Activated T-cell treated with anti-CD3 and anti-CD28 coated beads, Interleukin-2, amount 50 U/mL, for 48 hours (primary cell): ENCODE results near the gene OR52A5.
"Not testable (repeated sequence)": the region's sequence is repeated elsewhere in the genome, so short reads cannot be mapped to it uniquely, and the experiment has no call there.

Experiments used
- DNase-seq, 2 experiments: peaks; one replicate each; pipeline ENCODE4 v3.0.0-alpha.2; 2020

Gene OR52A5

DNA sequence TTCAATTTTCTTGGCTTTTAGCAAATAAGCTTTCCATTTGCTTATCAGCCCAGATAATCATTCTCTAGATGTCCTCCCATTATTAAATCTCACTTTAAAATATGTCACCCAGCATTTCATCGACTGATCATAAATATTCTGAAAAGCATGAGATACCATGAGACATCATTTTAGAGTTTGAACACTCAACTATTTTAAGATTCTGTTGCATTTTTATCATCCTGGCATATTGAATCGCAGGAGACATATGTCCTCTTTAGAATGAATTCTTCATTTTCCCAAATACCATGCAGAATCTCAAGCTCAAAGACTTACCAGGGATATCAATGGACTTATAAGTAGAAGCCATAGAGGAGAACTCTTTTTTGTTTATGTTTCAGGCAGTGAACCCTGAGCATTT, at the start of gene OR52A5:
TSS of gene OR52A5 (minus strand) at position 361 of the 400 bp plus-strand sequence. CDS start 5,714 bp downstream, outside the sequence.
- DNase-seq = no peak

DNA sequence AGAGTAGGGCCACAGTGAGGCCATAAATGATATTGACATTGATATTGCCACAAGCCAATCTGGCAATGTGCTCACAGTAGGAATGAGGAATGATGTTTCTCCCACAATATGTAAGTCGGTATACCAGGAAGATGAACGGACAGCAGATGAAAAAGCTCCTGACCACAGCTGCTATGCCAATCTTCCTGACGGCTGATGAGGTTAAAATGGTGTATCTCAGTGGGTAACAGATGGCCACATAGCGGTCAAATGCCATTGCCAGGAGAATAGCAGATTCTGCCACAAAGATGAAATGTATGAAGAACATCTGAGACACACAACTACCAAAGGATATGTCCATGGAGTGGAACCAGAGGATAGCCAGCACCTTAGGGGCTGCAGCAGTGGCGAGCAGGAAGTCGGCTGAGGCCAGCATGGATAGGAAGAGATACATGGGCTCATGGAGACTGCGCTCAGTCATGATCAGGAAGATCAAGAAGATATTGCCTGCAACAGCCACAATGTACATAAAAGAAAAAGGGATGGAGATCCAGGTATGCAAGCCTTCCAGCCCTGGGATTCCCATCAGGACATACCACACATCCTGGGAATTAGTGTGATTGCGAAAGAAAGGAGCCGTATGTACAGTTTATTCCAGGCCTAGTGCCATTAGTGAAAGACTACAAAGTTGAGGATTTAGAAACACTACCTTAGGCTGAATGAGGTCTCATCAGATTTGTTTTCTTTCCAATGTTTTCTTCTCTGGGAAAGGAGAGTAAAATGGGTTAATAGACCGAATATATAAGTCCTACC, 40.1 kb upstream of the OR52A5 start:
- DNase-seq = no peak

DNA sequence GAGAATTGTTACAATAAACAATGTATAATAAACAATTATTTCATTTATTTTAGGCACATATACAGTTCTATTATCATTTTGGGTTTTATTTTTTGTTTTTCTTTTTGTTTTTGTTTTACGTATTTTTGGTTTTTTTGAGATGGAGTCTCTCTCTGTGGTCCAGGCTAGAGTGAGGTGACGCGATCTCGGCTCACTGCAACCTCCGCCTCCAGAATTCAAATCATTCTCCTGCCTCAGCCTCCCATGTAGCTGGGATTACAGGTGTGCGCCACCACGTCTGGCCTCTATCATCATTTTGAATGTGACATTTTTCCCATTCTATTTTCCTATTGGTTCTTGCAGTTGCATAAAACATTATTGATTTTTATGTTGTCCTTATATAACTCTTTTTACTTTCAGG, 36.8 kb upstream of the OR52A5 start:
- DNase-seq = no peak

DNA sequence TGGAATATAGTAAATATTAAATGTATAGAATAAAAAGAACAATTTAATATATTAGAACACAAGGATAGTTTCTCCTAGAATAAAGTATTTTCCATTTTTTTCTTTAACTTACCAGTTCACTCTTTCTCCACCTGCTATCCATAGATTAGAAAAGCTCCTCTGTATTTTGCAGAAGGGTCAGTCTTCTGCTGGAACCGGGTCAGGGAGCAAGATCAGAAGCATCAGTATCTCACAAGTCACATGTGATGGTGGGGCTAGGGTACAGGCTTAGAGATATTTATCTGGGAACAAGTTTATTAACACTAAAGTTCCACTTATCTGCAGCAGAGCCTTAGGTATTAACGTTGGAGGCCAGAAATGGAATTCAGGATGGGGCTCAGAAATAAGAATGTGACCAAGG, 33.7 kb upstream of the OR52A5 start:
- DNase-seq = no peak

DNA sequence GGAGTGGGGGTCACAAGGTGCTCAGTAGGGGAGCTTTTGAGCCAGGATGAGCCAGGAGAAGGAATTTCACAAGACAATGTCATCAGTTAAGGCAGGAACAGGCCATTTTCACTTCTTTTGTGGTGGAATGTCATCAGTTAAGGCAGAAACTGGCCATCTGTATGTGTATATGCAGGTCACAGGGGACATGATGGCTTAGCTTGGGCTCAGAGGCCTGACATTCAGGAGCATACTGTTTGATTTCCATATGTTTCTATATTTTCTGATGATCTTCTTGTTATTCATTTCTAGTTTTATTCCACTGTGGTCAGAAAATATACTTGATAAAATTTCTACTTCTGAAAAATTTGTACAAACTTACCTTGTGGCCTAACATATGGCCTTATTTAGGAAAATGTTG, 27.7 kb upstream of the OR52A5 start:
- DNase-seq = not testable (repeated sequence)

DNA sequence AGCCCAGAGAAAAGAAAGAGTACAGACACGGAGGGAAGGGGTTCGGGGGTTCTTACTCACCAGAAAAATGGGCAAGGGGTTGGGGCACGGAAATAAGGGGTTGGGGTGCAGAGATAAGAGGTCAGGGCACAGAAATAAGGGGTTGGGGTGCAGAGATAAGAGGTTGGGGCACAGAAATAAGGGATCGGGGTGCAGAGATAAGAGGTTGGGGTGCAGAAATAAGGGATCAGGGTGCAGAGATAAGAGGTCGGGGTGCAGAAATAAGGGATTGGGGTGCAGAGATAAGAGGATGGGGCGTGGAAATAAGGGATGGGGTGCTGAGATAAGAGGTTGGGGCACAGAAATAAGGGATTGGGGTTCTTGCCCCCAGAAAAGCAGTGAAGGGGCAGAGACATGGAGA, 26.7 kb upstream of the OR52A5 start:
- DNase-seq = not testable (repeated sequence)

GRCh38 chr11:5161045-5161444, 22.9 kb upstream of the OR52A5 start:
- DNase-seq = not testable (repeated sequence)

DNA sequence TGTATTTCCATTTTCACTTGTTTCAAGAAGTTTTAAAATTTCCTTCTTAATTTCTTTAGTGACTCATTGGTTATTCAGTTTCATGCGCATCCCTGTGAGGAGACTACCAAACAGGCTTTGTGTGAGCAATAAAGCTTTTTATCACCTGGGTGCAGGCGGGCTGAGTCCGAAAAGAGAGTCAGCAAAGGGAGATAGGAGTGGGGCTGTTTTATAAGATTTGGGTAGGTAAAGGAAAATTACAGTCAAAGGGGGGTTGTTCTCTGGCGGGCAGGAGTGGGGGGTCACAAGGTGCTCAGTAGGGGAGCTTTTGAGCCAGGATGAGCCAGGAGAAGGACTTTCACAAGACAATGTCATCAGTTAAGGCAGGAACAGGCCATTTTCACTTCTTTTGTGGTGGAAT, 22.1 kb upstream of the OR52A5 start:
- not testable (repeated sequence) for DNase-seq

- no peak for DNase-seq
These were observed 21.6 kb upstream of the OR52A5 start for GRCh38 chr11:5159806-5160205.

DNA sequence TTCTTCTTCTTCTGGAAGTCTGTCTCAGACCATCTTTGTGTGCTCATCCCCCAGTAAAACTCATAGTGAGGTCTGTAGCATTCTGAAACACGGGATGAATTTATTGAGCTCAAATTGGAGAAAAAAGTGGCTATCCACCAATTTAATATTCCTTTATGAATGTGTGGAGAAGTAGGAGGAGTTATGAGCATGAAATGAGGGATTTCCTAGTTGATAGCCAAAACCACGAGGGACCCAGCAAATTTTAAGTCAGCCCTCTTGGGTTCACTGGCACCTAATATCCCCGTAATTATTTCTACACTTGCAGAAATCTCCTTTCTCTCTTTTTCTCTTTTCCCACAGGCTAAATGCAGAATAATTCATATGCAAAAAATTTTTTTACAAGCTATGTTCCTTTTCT, 16.5 kb upstream of the OR52A5 start, which contains the start of gene OR52A1:
TSS of gene OR52A1 (minus strand) at position 101 of the 400 bp plus-strand sequence. CDS start 2,388 bp downstream, outside the sequence.
- no peak for DNase-seq

GRCh38 chr11:5153574-5154431, 15.6 kb upstream of the OR52A5 start:
- DNase-seq = no peak

DNA sequence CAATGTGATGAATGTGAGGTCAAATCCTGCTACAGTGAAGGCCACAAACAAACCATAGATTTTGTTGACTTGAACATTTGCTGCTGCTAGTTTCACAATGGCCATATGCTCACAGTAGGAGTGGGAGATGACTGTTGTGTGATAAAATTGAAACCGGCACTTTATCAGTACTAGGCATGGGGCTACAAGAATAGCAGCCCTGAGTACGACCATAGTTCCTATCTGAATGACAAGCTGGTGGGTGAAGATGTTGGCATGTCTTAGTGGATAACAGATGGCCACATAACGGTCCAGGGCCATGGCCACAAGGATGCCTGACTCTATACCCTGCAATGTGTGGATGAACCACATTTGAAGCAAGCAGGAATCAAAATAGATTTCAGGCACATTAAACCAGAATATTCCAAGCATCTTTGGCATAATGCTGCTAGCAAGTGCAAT, 13.6 kb upstream of the OR52A5 start:
- DNase-seq = no peak

DNA sequence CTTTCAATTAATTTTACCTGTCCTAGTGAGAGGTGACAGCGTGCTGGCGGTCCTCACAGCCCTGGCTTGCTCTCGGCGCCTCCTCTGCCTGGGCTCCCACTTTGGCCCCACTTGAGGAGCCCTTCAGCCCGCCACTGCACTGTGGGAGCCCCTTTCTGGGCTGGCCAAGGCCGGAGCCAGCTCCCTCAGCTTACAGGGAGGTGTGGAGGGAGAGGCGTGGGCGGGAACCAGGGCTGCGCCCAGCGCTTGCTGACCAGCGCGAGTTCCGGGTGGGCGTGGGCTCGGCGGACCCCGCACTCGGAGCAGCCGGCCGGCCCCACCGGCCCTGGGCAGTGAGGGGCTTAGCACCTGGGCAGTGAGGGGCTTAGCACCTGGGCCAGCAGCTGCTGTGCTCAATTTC, 6.0 kb upstream of the OR52A5 start:
- not testable (repeated sequence) for DNase-seq

DNA sequence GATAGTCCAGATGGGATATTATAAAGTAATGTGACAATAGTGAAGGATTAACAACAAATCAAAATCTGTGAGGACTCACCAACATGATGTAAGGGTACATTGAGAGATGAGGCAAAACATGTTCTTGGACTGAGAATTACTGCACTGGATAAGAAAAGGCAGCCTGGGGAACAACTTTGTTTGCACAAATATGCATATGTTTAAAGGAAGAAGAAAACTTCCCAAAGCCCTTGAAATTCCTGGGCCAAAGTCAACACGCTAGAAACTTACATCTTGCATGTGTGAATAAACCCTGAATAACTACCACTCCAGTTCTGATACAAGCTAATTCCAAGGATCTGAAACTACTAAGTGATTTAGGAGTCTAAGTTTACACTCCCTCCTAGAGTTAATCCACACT, 1.1 kb downstream of the OR52A5 start:
- DNase-seq = no peak

DNA sequence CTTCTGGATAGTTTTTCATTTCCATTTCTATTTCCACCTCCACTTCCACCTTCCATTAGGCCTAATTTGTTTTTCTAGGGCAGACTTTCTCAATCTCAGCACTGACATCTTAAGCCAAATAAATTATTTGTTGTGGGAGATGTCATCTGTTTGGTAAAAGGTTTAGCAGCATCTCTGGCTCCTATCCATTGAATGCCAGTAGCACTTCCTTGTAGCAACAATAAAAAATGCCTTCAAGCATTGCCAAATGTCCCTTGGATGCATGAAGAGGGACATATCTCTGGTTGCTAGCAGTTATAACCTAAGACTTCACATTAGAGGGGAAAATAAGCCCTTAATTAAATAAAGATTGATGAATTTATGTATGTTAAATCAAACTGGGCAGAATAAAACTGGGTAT, 1.9 kb downstream of the OR52A5 start:
- DNase-seq = no peak

DNA sequence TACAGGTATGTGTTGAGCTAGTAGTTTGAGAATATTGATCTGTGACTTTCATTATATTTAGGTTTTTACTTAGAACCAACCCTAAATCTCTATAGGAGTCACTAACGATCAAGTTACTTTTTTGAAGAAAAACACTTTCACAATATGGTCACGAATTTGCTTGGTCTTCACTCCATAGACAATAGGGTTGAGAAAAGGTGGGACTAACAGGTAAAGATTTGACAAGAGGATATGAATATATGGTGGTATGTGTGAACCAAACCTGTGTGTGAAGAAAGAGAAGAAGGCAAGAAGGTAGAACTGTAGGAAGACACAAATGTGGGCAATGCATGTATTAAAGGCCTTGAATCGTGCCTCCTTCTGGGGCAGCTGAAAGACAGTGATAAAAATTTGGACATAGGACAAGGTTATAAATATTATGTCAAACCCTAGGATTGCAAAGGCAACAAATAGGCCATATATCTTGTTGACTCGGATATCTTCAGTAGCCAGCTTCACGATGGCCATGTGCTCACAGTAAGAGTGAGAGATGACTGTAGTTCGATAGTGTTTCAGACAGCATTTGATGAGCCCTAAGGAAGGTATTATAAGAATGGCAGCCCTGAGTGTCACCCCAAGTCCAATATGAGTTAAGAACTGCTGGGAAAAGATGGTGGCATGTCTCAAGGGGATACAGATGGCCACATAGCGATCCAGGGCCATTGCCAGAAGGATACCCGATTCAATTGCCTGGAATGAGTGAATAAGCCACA, 6.4 kb downstream of the OR52A5 start:
- DNase-seq = no peak

DNA sequence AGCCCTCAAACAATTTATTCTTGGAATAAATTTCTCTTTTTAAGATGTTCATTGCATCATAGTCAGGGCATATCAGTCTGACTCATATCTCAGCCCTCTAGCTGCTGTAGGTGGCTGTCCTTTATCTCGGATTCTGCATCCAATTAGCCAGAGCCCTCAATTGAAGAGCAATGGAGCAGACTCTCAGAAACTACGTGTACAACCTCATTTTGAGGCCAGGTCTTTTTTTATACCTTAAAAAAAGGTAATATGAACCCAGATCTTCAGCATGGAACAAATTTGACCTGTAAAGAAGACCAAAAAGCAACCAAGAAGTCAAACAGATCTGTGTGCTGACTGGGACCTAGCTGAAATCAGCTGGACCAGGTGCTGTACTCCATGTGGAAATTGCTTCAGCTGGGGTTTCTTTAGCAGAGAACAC, 8.7 kb downstream of the OR52A5 start:
- no peak for DNase-seq

DNA sequence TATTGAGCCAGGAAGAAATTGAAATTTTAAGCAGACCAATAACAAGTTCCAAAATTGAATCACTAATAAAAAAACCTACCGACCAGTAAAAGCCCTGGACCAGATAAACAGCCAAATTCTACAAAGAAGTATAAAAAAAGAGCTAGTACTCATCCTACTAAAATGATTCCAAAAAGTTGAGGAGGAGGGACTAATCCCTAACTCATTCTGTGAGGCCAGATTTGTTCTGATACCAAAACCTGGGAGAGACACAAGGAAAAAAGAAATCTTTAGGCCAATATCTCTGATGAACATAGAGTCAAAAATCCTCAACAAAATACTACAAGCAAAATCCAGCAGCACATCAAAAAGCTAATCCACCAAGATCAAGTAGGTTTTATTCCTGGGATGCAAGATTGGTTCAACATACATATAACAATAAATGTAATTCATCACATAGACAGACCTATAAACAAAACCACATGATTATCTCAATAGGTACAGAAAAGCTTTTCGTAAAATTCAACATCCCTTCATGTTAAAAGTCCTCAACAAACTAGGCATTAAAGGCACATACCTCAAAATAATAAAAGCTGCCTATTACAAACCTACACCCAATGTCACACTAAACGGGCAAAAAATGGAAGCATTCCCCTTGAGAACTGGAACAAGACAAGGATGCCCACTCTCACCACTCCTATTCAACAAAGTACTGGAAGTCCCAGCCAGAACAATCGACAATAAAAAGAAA, 13.1 kb downstream of the OR52A5 start:
- no peak for DNase-seq

DNA sequence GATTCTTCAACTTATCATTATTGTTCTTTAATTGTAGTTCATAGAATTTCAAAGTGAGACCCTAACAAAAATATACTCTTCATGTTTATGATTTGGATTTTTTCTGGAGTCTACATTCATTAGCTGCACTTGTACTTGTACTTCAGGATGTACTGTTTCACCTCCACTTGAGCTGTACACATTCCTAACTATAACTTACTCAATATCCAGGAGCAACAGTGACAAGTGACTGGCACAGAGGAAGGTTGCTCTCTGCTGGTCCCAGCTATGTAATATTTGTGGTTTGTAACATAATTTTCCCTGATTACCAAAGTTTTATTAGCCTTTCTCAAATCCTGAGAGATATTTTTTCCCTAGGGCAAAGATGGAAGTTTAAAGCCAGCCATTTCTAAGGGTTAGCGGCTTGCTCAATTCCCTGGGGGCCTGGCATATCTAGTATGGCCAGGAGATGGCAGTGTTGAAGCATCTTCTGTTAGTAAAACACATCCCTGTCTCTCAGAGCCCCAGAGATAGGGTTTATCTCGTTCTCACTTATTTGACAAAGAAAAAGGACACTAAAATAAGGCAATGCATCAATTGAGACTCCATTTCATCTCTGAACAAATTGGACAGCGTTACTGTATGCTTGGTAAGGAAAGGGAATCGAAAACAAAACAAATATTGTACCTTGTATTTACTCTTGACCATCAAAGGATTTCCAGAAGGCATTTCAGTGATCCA, 14.2 kb downstream of the OR52A5 start:
- DNase-seq = peak; percentile 59 to 62

- no peak for DNase-seq
These were observed 19.3 kb downstream of the OR52A5 start for GRCh38 chr11:5118893-5119292.

GRCh38 chr11:5117588-5117987, 20.6 kb downstream of the OR52A5 start:
- no peak for DNase-seq

- DNase-seq = no peak
These were observed 22.8 kb downstream of the OR52A5 start for GRCh38 chr11:5115339-5115738.
